ENCODE data around the gene PDLIM5. TPM values are rescaled to one million over a fixed set of nuclear protein-coding genes. Genes with fewer than 3 reads are reported as not detected.

PDLIM5 gene
- total RNA-seq, 1 experiment from 2014 or later: 44.7 TPM

- intact Hi-C loops (cut with micrococcal nuclease; ENCODE audit: unreplicated experiment) (no loop called here), in situ Hi-C loops (cut with HindIII; ENCODE audit: low pct_unique_long_range_greater_than_20kb, low sequenced_read_pairs) (no loop called here)
- TF ChIP-seq TCF7L2 (IDR thresholded peaks at IDR 0.05; ENCODE audit: low read depth, low read length): no peak
- TF ChIP-seq CTCF (IDR thresholded peaks at IDR 0.05): no peak
- TF ChIP-seq POLR2AphosphoS5 (IDR thresholded peaks at IDR 0.05; ENCODE audit: low read depth, low read length): no peak
- TF ChIP-seq REST (IDR thresholded peaks at IDR 0.05; ENCODE audit: insufficient read depth in 1 of 2, low read depth in 2 of 2, low read length in 1 of 2): no peak
- TF ChIP-seq SIN3A (IDR thresholded peaks at IDR 0.05; ENCODE audit: borderline replicate concordance, insufficient read depth, low read depth, low read length): no peak
- H3K4me3 ChIP-seq (ENCODE audit: low read depth in 2 of 2, low read length in 2 of 2): no peak overlapping the region
- H3K27me3 ChIP-seq (ENCODE audit: control insufficient read depth, insufficient read depth, low read length): no peaks in the 10 kb centered on the region
- ChIA-PET CTCF (no interaction called here), POLR2A (no interaction called here)
- DNase-seq (ENCODE audit: low read depth, low spot score) (no peak), ATAC-seq (no peak)
- H3K27ac ChIP-seq (ENCODE audit: low read length): no peak overlapping the region
- no TSS peak for BruUV-seq (replicated peaks)
- H3K36me3 ChIP-seq (ENCODE audit: control insufficient read depth, insufficient read depth, low read length): no peaks in the 10 kb centered on the region
- no peaks in the 10 kb centered on the region for H3K4me1 ChIP-seq (ENCODE audit: control insufficient read depth, insufficient read depth, low read length)
- H3K9me3 ChIP-seq (ENCODE audit: control insufficient read depth, insufficient read depth, low read depth, low read length): no peaks in the 10 kb centered on the region
These were observed 31.8 kb upstream of the PDLIM5 start for GRCh38 chr4:94419956-94420355.

- intact Hi-C loops (cut with micrococcal nuclease; ENCODE audit: unreplicated experiment): no loop called here
- CTCF ChIA-PET: no interaction called here
- no TSS peak for BruUV-seq (replicated peaks)
- no peak for TF ChIP-seq CTCF (IDR thresholded peaks at IDR 0.05)
- TF ChIP-seq REST (IDR thresholded peaks at IDR 0.05; ENCODE audit: insufficient read depth in 1 of 2, low read depth in 2 of 2, low read length in 1 of 2): no peak
- no peak for TF ChIP-seq TCF7L2 (IDR thresholded peaks at IDR 0.05; ENCODE audit: low read depth, low read length)
- no peak for TF ChIP-seq SIN3A (IDR thresholded peaks at IDR 0.05; ENCODE audit: borderline replicate concordance, insufficient read depth, low read depth, low read length)
- TF ChIP-seq POLR2AphosphoS5 (IDR thresholded peaks at IDR 0.05; ENCODE audit: low read depth, low read length): no peak
- in situ Hi-C loops (cut with HindIII; ENCODE audit: low pct_unique_long_range_greater_than_20kb, low sequenced_read_pairs): no loop called here
- Histone ChIP-seq H3K9me3 (ENCODE audit: control insufficient read depth, insufficient read depth, low read depth, low read length) (no peaks in the 10 kb centered on the region), H3K36me3 (ENCODE audit: control insufficient read depth, insufficient read depth, low read length) (no peaks in the 10 kb centered on the region), H3K27ac (ENCODE audit: low read length) (no peak overlapping the region), H3K4me1 (ENCODE audit: control insufficient read depth, insufficient read depth, low read length) (no peaks in the 10 kb centered on the region), H3K4me3 (ENCODE audit: low read depth in 2 of 2, low read length in 2 of 2) (no peak overlapping the region), H3K27me3 (ENCODE audit: control insufficient read depth, insufficient read depth, low read length) (no peaks in the 10 kb centered on the region)
- POLR2A ChIA-PET: no interaction called here
- DNase-seq (ENCODE audit: low read depth, low spot score) (no peak), ATAC-seq (no peak)
These were observed 31.4 kb upstream of the PDLIM5 start for GRCh38 chr4:94420356-94420755.
